B cell (primary cell): Measurements from ENCODE around the gene MET. TPM values are rescaled to one million over a fixed set of nuclear protein-coding genes. Genes with fewer than 3 reads are reported as not detected.
"Not testable (repeated sequence)": the region's sequence is repeated elsewhere in the genome, so short reads cannot be mapped to it uniquely, and the experiment has no call there.

ENCODE experiments used
- ATAC-seq: fragments of 200-7000 bp; cut with Tn5 transposase; one replicate; pipeline ENCODE4 v1.10.0; 2021; ENCODE audit warnings: low read depth, mild to moderate bottlenecking, moderate number of reproducible peaks, moderate library complexity
- CTCF ChIA-PET: fragments of 350-600 bp; sonication (Branson Sonifier 250); formaldehyde crosslinking; loops from one replicate; lab custom pipeline; 2021; ENCODE audit warnings: antibody characterized with exemption, inconsistent platforms; lab: Charles Lee
- POLR2A ChIA-PET: fragments of 350-600 bp; sonication (Branson Sonifier 250); formaldehyde crosslinking; loops from one replicate; lab custom pipeline; 2021; ENCODE audit warnings: antibody characterized with exemption; lab: Charles Lee
- DNase-seq: peaks from one replicate; pipeline ENCODE4 v3.0.0; 2013
- H2AFZ ChIP-seq: 2 replicates; pipeline ENCODE4 v1.6.1; 2012; ENCODE audit warnings: mild to moderate bottlenecking, low read depth, low read length; ENCODE audit not compliant: insufficient read depth, poor library complexity, severe bottlenecking
- H3K27ac ChIP-seq, 2 donors: 1 replicate in 1 of 2; 2 replicates in 1 of 2; pipeline ENCODE4 v1.5.1; 2012 to 2013; ENCODE audit warnings: low read length in 2 of 2, mild to moderate bottlenecking in 2 of 2, moderate library complexity in 1 of 2
- H3K27me3 ChIP-seq, 4 experiments: fragments of 200-600 bp in 1 of 4; sonication (generic) in 1 of 4; replicated peaks in 1 of 4; 1 replicate in 2 of 4; 2 replicates in 2 of 4; pipeline versions ENCODE4 v1.6.1 to v1.7.0; 2013 to 2016; ENCODE audit warnings: low read length in 3 of 4, mild to moderate bottlenecking in 2 of 4, mixed read lengths in 1 of 4, moderate library complexity in 1 of 4; ENCODE audit not compliant: insufficient read depth in 4 of 4, control insufficient read depth in 3 of 4; ENCODE audit errors: control extremely low read depth in 1 of 4
- H3K36me3 ChIP-seq, 2 experiments: replicated peaks in 1 of 2; 1 replicate in 1 of 2; 2 replicates in 1 of 2; pipeline versions ENCODE4 v1.6.1 to v1.7.1; 2013; ENCODE audit warnings: low read length in 1 of 2; ENCODE audit not compliant: insufficient read depth in 2 of 2, control insufficient read depth in 1 of 2; ENCODE audit errors: control extremely low read depth in 1 of 2, extremely low read depth in 1 of 2
- H3K4me1 ChIP-seq, 2 donors: fragments of 200-600 bp in 1 of 2; sonication (generic) in 1 of 2; 1 replicate in 1 of 2; 2 replicates in 1 of 2; pipeline versions ENCODE4 v1.5.1 to v1.6.1; 2013 to 2017; ENCODE audit warnings: low read length in 2 of 2; ENCODE audit not compliant: control insufficient read depth in 2 of 2, insufficient read depth in 2 of 2
- H3K4me2 ChIP-seq: replicated peaks from 2 replicates; pipeline ENCODE3; 2012; ENCODE audit warnings: mild to moderate bottlenecking, low read depth, low read length; ENCODE audit not compliant: poor library complexity, severe bottlenecking
- H3K4me3 ChIP-seq, 5 experiments: fragments of 200-600 bp in 1 of 5; sonication (generic) in 1 of 5; 1 replicate in 3 of 5; 2 replicates in 2 of 5; pipeline versions ENCODE4 v1.5.1 to v1.7.0; 2011 to 2016; ENCODE audit warnings: low read length in 4 of 5, mild to moderate bottlenecking in 4 of 5, low read depth in 2 of 5, control low read depth in 1 of 5, moderate library complexity in 1 of 5; ENCODE audit not compliant: insufficient read depth in 1 of 5; ENCODE audit errors: control extremely low read depth in 1 of 5, extremely low read depth in 1 of 5
- H3K79me2 ChIP-seq: fragments of 200-600 bp; sonication (generic); one replicate; pipeline ENCODE4 v1.6.0; 2016; ENCODE audit warnings: low read length; ENCODE audit not compliant: control insufficient read depth, insufficient read depth
- H3K9ac ChIP-seq: fragments of 200-600 bp; sonication (generic); 2 replicates; pipeline ENCODE4 v1.6.1; 2017; ENCODE audit warnings: mild to moderate bottlenecking, low read length, moderate library complexity
- H3K9me3 ChIP-seq, 3 donors: one replicate each; pipeline versions ENCODE4 v1.6.1 to v1.7.1; 2013; ENCODE audit warnings: low read length in 2 of 3; ENCODE audit not compliant: control insufficient read depth in 2 of 3, insufficient read depth in 1 of 3; ENCODE audit errors: control extremely low read depth in 1 of 3
- H4K20me1 ChIP-seq: 2 replicates; pipeline ENCODE4 v1.6.0; 2012; ENCODE audit warnings: mild to moderate bottlenecking, low read length; ENCODE audit not compliant: insufficient read depth, control insufficient read depth, poor library complexity, severe bottlenecking
- H3K27ac Mint-ChIP-seq: one replicate; pipeline ENCODE4 v1.8.0; 2021; ENCODE audit warnings: mixed read lengths
- H3K27me3 Mint-ChIP-seq: one replicate; pipeline ENCODE4 v1.8.0; 2021; ENCODE audit warnings: mixed read lengths
- H3K4me1 Mint-ChIP-seq: one replicate; pipeline ENCODE4 v1.8.0; 2021; ENCODE audit warnings: mixed read lengths
- H3K4me3 Mint-ChIP-seq: one replicate; pipeline ENCODE4 v1.8.0; 2021; ENCODE audit warnings: mixed read lengths
- H3K9me3 Mint-ChIP-seq: one replicate; pipeline ENCODE4 v1.8.0; 2022; ENCODE audit warnings: mixed read lengths; ENCODE audit not compliant: insufficient read depth
- EZH2 ChIP-seq: IDR thresholded peaks from 2 replicates; pipeline ENCODE4 v1.6.1; 2012; ENCODE audit warnings: borderline replicate concordance, low read depth, mild to moderate bottlenecking, moderate library complexity, low read length; ENCODE audit not compliant: insufficient read depth, poor library complexity, severe bottlenecking
- WGBS: methylation state at CpG from one replicate; pipeline ENCODE4 v1.1.5; 2013; ENCODE audit warnings: missing lambda C conversion rate; ENCODE audit not compliant: insufficient coverage; 5-methylcytosine and 5-hydroxymethylcytosine counted together
- intact Hi-C: fragments of 100-400 bp; cut with micrococcal nuclease; formaldehyde crosslinking; loops from one replicate; pipeline ENCODE4 v1.10.0; 2022
- polyA plus RNA-seq: library from polyadenylated mRNA; depleted of rRNA; stranded (reverse); fragments of >200 nt; gene quantifications from 2 replicates; pipeline ENCODE4 v1.2.3, GENCODE V29; 2012
- total RNA-seq, 2 donors: library from RNA; stranded (reverse); fragments of 120-200 nt in 1 of 2; gene quantifications; 1 replicate in 1 of 2; 2 replicates in 1 of 2; pipeline versions ENCODE4 v1.2.3 to v1.2.4, GENCODE V29; 2013 to 2022
- TF ChIP-seq, protein P1 (sequence below): fragments of 200-600 bp; IDR thresholded peaks from one replicate; pipeline ENCODE4 v1.8.0; 2022; ENCODE audit warnings: antibody characterized with exemption, mild to moderate bottlenecking

Gene MET
- total and polyA plus RNA-seq, 2 donors (not counting 1 experiment from before 2014, with no cell fraction given) = 0.03 to 0.59 TPM

DNA sequence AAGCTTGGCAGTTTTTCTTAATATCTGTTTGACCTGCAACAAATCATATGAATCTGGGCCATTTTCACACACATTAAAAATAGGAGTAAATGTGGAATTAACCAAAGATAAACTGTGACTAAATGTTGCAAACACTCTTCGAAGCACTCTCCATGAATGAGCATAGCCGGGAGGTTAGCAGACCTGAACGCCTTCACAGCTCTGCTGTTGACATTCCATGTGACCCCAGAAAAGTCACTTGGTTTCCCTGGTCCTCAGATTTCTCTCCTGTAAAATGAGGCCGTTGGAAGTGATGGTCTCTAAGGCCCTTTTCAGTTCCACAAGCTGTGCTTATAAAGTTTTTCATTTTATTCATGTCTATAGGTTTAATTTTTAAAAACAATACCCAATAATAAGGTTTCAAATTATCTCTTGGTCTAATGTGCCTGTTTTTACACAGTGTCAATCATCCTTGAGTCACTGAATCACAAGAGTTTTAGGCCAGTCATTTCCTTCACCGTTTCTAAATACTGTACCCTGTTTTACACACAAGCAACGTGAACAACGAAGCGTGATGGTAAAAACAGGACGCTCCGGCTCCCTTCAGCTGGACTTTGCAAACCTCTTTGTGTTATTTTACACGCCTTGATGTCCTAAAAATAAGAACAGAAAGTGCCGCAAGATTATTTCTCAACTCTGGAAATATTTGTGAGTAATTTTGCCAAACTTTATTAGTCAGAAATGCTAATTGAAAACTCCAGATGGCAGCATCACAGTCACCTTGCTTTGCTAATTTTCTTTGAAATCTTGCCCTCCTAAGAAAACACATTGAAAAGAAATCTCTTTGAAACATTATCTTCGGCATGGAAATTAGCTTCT lies 38.6 kb upstream of the MET start:
- Mint-ChIP-seq H3K4me3 (no peak overlapping the region), H3K27me3 (no peaks in the 10 kb centered on the region), H3K27ac (no peak overlapping the region), H3K9me3 (no peaks in the 10 kb centered on the region), H3K4me1 (peaks cover 22% of the 10 kb centered on the region)
- Histone ChIP-seq H2AFZ (peak overlapping the region; percentile 3), H3K27me3 (peaks cover 0 to 5% (median 0%) of the 10 kb centered on the region in 4 experiments), H3K4me1 (peaks cover 0 to 7% of the 10 kb centered on the region in 2 donors), H3K9me3 (peaks cover 0 to 2% (median 0%) of the 10 kb centered on the region in 3 donors), H3K4me3 (no peak overlapping the region), H3K4me2 (no peak overlapping the region), H3K27ac (no peak overlapping the region), H4K20me1 (no peaks in the 10 kb centered on the region), H3K79me2 (no peaks in the 10 kb centered on the region), H3K9ac (no peak overlapping the region), H3K36me3 (no peaks in the 10 kb centered on the region)
- ChIA-PET CTCF (interaction anchor here (1.4 kb wide), 1 partner anchor 42 kb away, joined by 3 read pairs; no protein-coding TSS in a partner anchor), POLR2A (no interaction called here)
- ATAC-seq = no peak
- intact Hi-C loops = loop anchor here (5.0 kb wide), 1 partner anchor 49 kb away; no protein-coding TSS in a partner anchor
- TF ChIP-seq, protein P1, sequence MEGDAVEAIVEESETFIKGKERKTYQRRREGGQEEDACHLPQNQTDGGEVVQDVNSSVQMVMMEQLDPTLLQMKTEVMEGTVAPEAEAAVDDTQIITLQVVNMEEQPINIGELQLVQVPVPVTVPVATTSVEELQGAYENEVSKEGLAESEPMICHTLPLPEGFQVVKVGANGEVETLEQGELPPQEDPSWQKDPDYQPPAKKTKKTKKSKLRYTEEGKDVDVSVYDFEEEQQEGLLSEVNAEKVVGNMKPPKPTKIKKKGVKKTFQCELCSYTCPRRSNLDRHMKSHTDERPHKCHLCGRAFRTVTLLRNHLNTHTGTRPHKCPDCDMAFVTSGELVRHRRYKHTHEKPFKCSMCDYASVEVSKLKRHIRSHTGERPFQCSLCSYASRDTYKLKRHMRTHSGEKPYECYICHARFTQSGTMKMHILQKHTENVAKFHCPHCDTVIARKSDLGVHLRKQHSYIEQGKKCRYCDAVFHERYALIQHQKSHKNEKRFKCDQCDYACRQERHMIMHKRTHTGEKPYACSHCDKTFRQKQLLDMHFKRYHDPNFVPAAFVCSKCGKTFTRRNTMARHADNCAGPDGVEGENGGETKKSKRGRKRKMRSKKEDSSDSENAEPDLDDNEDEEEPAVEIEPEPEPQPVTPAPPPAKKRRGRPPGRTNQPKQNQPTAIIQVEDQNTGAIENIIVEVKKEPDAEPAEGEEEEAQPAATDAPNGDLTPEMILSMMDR = no peak
- TF ChIP-seq EZH2 = no peak
- peak; percentile 5 for DNase-seq
- WGBS = 71% methylated on average over 9 of the region's 13 CpGs

DNA sequence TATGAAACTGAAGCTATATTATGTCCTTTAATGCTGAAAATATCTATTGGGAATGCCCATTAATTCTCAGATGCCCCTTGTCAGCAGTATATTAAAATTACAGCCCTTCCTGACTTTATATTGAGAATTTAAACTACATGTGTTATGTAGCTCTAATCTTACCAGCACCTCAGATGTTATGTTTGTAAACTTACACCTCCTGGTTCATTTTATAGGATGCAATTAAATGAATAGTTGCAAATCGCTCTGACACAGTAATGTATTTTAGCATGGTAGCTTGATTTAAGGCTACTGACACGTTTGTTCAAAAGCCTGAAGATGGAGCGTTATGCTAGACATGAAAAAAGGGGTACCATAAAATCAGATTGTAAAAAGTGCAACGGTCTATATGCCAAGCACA lies 35.0 kb upstream of the MET start:
- WGBS = 100% methylated on average over 1 of the region's 4 CpGs
- TF ChIP-seq EZH2 = no peak
- TF ChIP-seq, protein P1 = no peak
- peaks cover 0 to 7% (median 0%) of the 10 kb centered on the region in 3 donors for H3K9me3 ChIP-seq
- Mint-ChIP-seq H3K4me3 (no peak overlapping the region), H3K27ac (no peak overlapping the region), H3K27me3 (no peaks in the 10 kb centered on the region), H3K9me3 (no peaks in the 10 kb centered on the region), H3K4me1 (peaks cover 8% of the 10 kb centered on the region)
- no peak overlapping the region for H3K27ac ChIP-seq
- no peaks in the 10 kb centered on the region for H3K36me3 ChIP-seq
- no peak overlapping the region for H3K4me2 ChIP-seq
- H3K79me2 ChIP-seq = no peaks in the 10 kb centered on the region
- intact Hi-C loops = no loop called here
- POLR2A ChIA-PET = no interaction called here
- DNase-seq (no peak), ATAC-seq (no peak)
- H3K4me1 ChIP-seq = no peaks in the 10 kb centered on the region
- CTCF ChIA-PET = no interaction called here
- H3K9ac ChIP-seq = no peak overlapping the region
- no peaks in the 10 kb centered on the region for H4K20me1 ChIP-seq
- H2AFZ ChIP-seq = no peak overlapping the region
- H3K4me3 ChIP-seq = no peak overlapping the region
- no peaks in the 10 kb centered on the region for H3K27me3 ChIP-seq

DNA sequence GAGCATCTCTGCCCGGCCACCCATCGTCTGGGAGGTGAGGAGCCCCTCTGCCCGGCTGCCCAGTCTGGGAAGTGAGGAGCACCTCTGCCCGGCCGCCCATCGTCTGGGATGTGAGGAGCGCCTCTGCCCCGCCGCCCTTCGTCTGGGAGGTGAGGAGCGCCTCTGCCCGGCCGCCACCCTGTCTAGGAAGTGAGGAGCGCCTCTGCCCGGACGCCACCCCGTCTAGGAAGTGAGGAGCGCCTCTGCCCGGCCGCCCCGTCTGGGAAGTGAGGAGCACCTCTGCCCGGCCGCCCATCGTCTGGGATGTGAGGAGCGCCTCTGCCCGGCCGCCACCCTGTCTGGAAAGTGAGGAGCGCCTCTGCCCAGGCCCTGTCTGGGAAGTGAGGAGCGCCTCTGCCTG lies 33.4 kb upstream of the MET start:
- POLR2A ChIA-PET, H3K36me3 ChIP-seq, H3K9me3 Mint-ChIP-seq: not testable (repeated sequence)

More for the DNA sequence above, 33.4 kb upstream of the MET start:
- intact Hi-C loops, H3K27ac Mint-ChIP-seq, H3K9me3 ChIP-seq, H3K27ac ChIP-seq, H3K4me3 ChIP-seq, H3K27me3 Mint-ChIP-seq, H3K4me1 ChIP-seq, H3K79me2 ChIP-seq, H3K4me3 Mint-ChIP-seq, H4K20me1 ChIP-seq, H3K27me3 ChIP-seq, H3K9ac ChIP-seq, H2AFZ ChIP-seq, CTCF ChIA-PET, DNase-seq, H3K4me2 ChIP-seq, ATAC-seq, H3K4me1 Mint-ChIP-seq: not testable (repeated sequence)
- 97% methylated on average over 29 of the region's 29 CpGs for WGBS
